HG03103 (cell line): ENCODE results near the gene ISYNA1.
A peak's percentile ranks its signal among the peaks of the same experiment; 100 is the strongest.

Source experiments
- ATAC-seq: cut with Tn5 transposase; IDR thresholded peaks from one replicate; pipeline ENCODE4 v1.9.1; 2021; ENCODE audit warnings: low read depth; ENCODE audit not compliant: unreplicated experiment

ISYNA1 gene

GRCh38 chr19:18397242-18398202 is 40.4 kb downstream of the ISYNA1 start, which contains the start of gene LRRC25:
Gene LRRC25, minus strand, starts transcription at chr19:18397622. Its CDS starts 659 bp downstream, at chr19:18396963.
- no peak for ATAC-seq

- ATAC-seq, result no peak
Observed at GRCh38 chr19:18396471-18397241, 41.3 kb downstream of the ISYNA1 start.

GRCh38 chr19:18393836-18394235 is 44.1 kb downstream of the ISYNA1 start:
- no peak for ATAC-seq

- no peak for ATAC-seq
Observed at GRCh38 chr19:18392926-18393325, 45.0 kb downstream of the ISYNA1 start.

GRCh38 chr19:18392417-18392816 is 45.5 kb downstream of the ISYNA1 start:
- no peak for ATAC-seq

GRCh38 chr19:18391509-18392075 is 46.3 kb downstream of the ISYNA1 start:
- no peak for ATAC-seq

- no peak for ATAC-seq
Observed at GRCh38 chr19:18390065-18390907, 47.6 kb downstream of the ISYNA1 start.

GRCh38 chr19:18389726-18390064 is 48.2 kb downstream of the ISYNA1 start:
- no peak for ATAC-seq

GRCh38 chr19:18388960-18389725 is 48.8 kb downstream of the ISYNA1 start:
- no peak for ATAC-seq

- peak; percentile 67 for ATAC-seq
Observed at GRCh38 chr19:18388100-18388959, 49.6 kb downstream of the ISYNA1 start.

- no peak for ATAC-seq
Observed at GRCh38 chr19:18386543-18387271, 51.2 kb downstream of the ISYNA1 start.

GRCh38 chr19:18385675-18386542 is 52.0 kb downstream of the ISYNA1 start, which contains the start of gene GDF15:
Gene GDF15, plus strand, starts transcription at chr19:18386158. Its CDS starts 32 bp downstream, at chr19:18386190.
- ATAC-seq, result no peak

GRCh38 chr19:18385359-18385674 is 52.6 kb downstream of the ISYNA1 start:
- ATAC-seq, result no peak

GRCh38 chr19:18384775-18385174 is 53.2 kb downstream of the ISYNA1 start:
- ATAC-seq, result no peak
